ENCODE measurements around the gene DGKQ.

GRCh38 chr4:989722-990471, 16.5 kb upstream of the DGKQ start:
- TF ChIP-seq CTCF (IDR thresholded peaks at IDR 0.05; ENCODE audit: insufficient read depth, low read length) = no peak
- no peak for TF ChIP-seq POLR2AphosphoS5 (IDR thresholded peaks at IDR 0.05; ENCODE audit: low read depth)
- TF ChIP-seq GABPA (IDR thresholded peaks at IDR 0.05; ENCODE audit: low read depth) = no peak
- no peak for TF ChIP-seq REST (IDR thresholded peaks at IDR 0.05; ENCODE audit: insufficient replicate concordance, low read depth)
- TF ChIP-seq SPI1 (IDR thresholded peaks at IDR 0.05; ENCODE audit: borderline replicate concordance, low read depth) = no peak

All from HL-60 (cell line).